NCI-H345 treated with DMSO at 0.1 percent for 48 hours (cell line): Measurements from ENCODE around the gene KRTAP9-7.

ENCODE experiments used
- DNase-seq: peaks from one replicate; lab custom pipeline; 2025; ENCODE audit not compliant: unreplicated experiment; lab: John Stamatoyannopoulos, UW

The KRTAP9-7 gene

GRCh38 chr17:41318231-41318630 lies 42.7 kb downstream of the KRTAP9-7 start:
- no peak for DNase-seq

- peak; percentile 41 for DNase-seq
Measured at GRCh38 chr17:41322094-41322902, 46.8 kb downstream of the KRTAP9-7 start.

- no peak for DNase-seq
Measured at GRCh38 chr17:41322903-41323895, 47.7 kb downstream of the KRTAP9-7 start.

- DNase-seq, result peak; percentile 0
Measured at GRCh38 chr17:41324180-41325075, 48.9 kb downstream of the KRTAP9-7 start.

GRCh38 chr17:41325126-41325525 lies 49.6 kb downstream of the KRTAP9-7 start:
- no peak for DNase-seq

- DNase-seq, result no peak
Measured at GRCh38 chr17:41325611-41326010, 50.1 kb downstream of the KRTAP9-7 start.
